K562 (cell line): ENCODE measurements around the gene OPRD1. TPM values are rescaled to one million over a fixed set of nuclear protein-coding genes. Genes with fewer than 3 reads are reported as not detected.

Source experiments
- ARID3B ChIP-seq: fragments of 250-450 bp; sonication (Bioruptor Pico); IDR thresholded peaks from 2 replicates; pipeline ENCODE4 v1.4.0; 2020; ENCODE audit warnings: borderline replicate concordance
- CBFA2T2 ChIP-seq: fragments of 450-650 bp; conservative IDR thresholded peaks from 2 replicates; pipeline ENCODE4 v1.6.1; 2017; ENCODE audit warnings: mild to moderate bottlenecking
- FOXK2 ChIP-seq, 2 experiments: fragments of 450-650 bp; IDR thresholded peaks in 1 of 2; conservative IDR thresholded peaks in 1 of 2; 2 replicates each; pipeline ENCODE4 v1.6.1; 2016; ENCODE audit warnings: low read depth in 2 of 2, mild to moderate bottlenecking in 1 of 2
- KLF10 ChIP-seq: fragments of 250-450 bp; sonication (Bioruptor Pico); IDR thresholded peaks from 2 replicates; pipeline ENCODE4 v1.6.1; 2021; ENCODE audit warnings: matching md5 sums
- MCM2 ChIP-seq: fragments of 450-650 bp; IDR thresholded peaks from 2 replicates; pipeline ENCODE4 v1.6.1; 2017; ENCODE audit warnings: low read depth, mild to moderate bottlenecking
- MTA2 ChIP-seq: fragments of 450-650 bp; IDR thresholded peaks from 2 replicates; pipeline ENCODE4 v1.6.1; 2016; ENCODE audit warnings: low read depth
- PHB ChIP-seq: fragments of 250-450 bp; sonication (Bioruptor Pico); IDR thresholded peaks from 2 replicates; pipeline ENCODE4 v1.5.0; 2021
- RAD51 ChIP-seq: fragments of 450-650 bp; IDR thresholded peaks from 2 replicates; pipeline ENCODE4 v1.7.1; 2016; ENCODE audit warnings: low read depth, mild to moderate bottlenecking, borderline replicate concordance
- SAFB2 ChIP-seq: fragments of 200-400 bp; formaldehyde crosslinking; IDR thresholded peaks from 2 replicates; pipeline ENCODE4 v1.6.1; 2018; ENCODE audit warnings: borderline replicate concordance, low read length, low read depth, moderate library complexity; ENCODE audit not compliant: severe bottlenecking
- SMAD2 ChIP-seq: fragments of 150-350 bp; IDR thresholded peaks from 2 replicates; pipeline ENCODE4 v1.6.1; 2014; ENCODE audit warnings: low read depth, mild to moderate bottlenecking, low read length
- SNIP1 ChIP-seq: fragments of 450-650 bp; IDR thresholded peaks from 2 replicates; pipeline ENCODE4 v1.7.1; 2017; ENCODE audit warnings: low read depth, mild to moderate bottlenecking
- SRSF1 ChIP-seq: fragments of 200-400 bp; formaldehyde crosslinking; IDR thresholded peaks from 2 replicates; pipeline ENCODE4 v1.6.1; 2017; ENCODE audit warnings: mild to moderate bottlenecking, low read depth, low read length, moderate library complexity
- SUPT5H ChIP-seq: fragments of 450-650 bp; IDR thresholded peaks from 2 replicates; pipeline ENCODE4 v1.6.1; 2016
- TEAD4 ChIP-seq, 2 experiments: sonication (generic) in 1 of 2; formaldehyde crosslinking in 1 of 2; IDR thresholded peaks; 2 replicates each; pipeline versions ENCODE4 v1.6.1 to v1.8.0; 2012 to 2022; ENCODE audit warnings: borderline replicate concordance in 1 of 2, inconsistent platforms in 1 of 2, low read length in 1 of 2, mild to moderate bottlenecking in 1 of 2, missing genetic modification reagents in 1 of 2
- THRB ChIP-seq: fragments of 450-650 bp; formaldehyde crosslinking; conservative IDR thresholded peaks from 2 replicates; pipeline ENCODE4 v1.4.0; 2022; ENCODE audit warnings: mild to moderate bottlenecking, missing genetic modification characterization
- ZKSCAN1 ChIP-seq: fragments of 150-350 bp; IDR thresholded peaks from 2 replicates; pipeline ENCODE4 v1.6.1; 2016; ENCODE audit warnings: low read depth, low read length
- ZNF274 ChIP-seq: IDR thresholded peaks from 2 replicates; pipeline ENCODE4 v1.6.1; 2011; ENCODE audit warnings: low read depth, mild to moderate bottlenecking, low read length, moderate library complexity, borderline replicate concordance
- ZNF280B ChIP-seq: fragments of 250-450 bp; sonication (Bioruptor Pico); IDR thresholded peaks from 2 replicates; pipeline ENCODE4 v1.5.1; 2021; ENCODE audit warnings: mild to moderate bottlenecking
- ZNF766 ChIP-seq: fragments of 200-800 bp; sonication (Bioruptor generic); conservative IDR thresholded peaks from 2 replicates; pipeline ENCODE4 v1.6.1; 2016; ENCODE audit warnings: missing genetic modification characterization, missing compliant biosample characterization
- polyA plus RNA-seq, 8 experiments: library from polyadenylated mRNA; depleted of rRNA in 4 of 8; stranded (reverse) in 5 of 8; unstranded in 3 of 8; fragments of >200 nt; fragmentation: Nextera tagmentation in 2 of 8; fragmentation: Illumina TruSeq in 1 of 8; extraction: Ambion mirVana in 2 of 8; extraction: Trizol in 1 of 8; gene quantifications; 2 replicates each; pipeline versions ENCODE4 v1.2.1 to v1.2.3, GENCODE V29; 2011 to 2014; ENCODE audit warnings: inconsistent platforms in 1 of 8, missing spikeins in 1 of 8
- total RNA-seq, 7 experiments: library from RNA; depleted of rRNA in 6 of 7; stranded (reverse); fragments of >200 nt in 6 of 7; fragmentation: Illumina TruSeq in 2 of 7; extraction: Trizol in 2 of 7; gene quantifications; 2 replicates each; pipeline versions ENCODE4 v1.2.1 to v1.2.3, GENCODE V29; 2011 to 2021; ENCODE audit warnings: low replicate concordance in 1 of 7
- TF ChIP-seq, protein P1 (sequence below): sonication (generic); formaldehyde crosslinking; IDR thresholded peaks from 2 replicates; pipeline ENCODE4 v1.8.0; 2022; ENCODE audit warnings: mild to moderate bottlenecking, missing genetic modification reagents
- TF ChIP-seq, protein P2 (sequence below): sonication (generic); IDR thresholded peaks from 2 replicates; pipeline ENCODE4 v1.6.1; 2016

OPRD1 gene
- total and polyA plus RNA-seq, 9 of the 15 experiments (the other 6 are each of a cell fraction or from before 2014, with no cell fraction given) = under 0.01 to 0.03 (median under 0.01) TPM; not detected in 6

GRCh38 chr1:28781305-28781704, 30.7 kb upstream of the OPRD1 start (continued):
- TF ChIP-seq SMAD2 (no peak), ZNF766 (CRISPR knock-in tag) (no peak), ZKSCAN1 (no peak), TEAD4 (IDR thresholded peaks at IDR 0.05; ENCODE audit: low read length) (peak; percentile 52), TEAD4 (CRISPR knock-in tag; IDR thresholded peaks at IDR 0.05; ENCODE audit: borderline replicate concordance) (no peak), MCM2 (no peak), ZNF274 (no peak), ZNF280B (CRISPR knock-in tag) (no peak), MTA2 (peak; percentile 46; the same call in 1 of the 2 replicates), SAFB2 (no peak), SRSF1 (no peak), KLF10 (CRISPR knock-in tag) (no peak), FOXK2 (conservative IDR thresholded peaks at IDR 0.05 in 1 of 2, IDR thresholded peaks at IDR 0.05 in 1 of 2; ENCODE audit: low read depth in 2 of 2) (no peak), SNIP1 (no peak), RAD51 (no peak), PHB (CRISPR knock-in tag) (no peak), CBFA2T2 (peak; percentile 65), THRB (CRISPR knock-in tag) (no peak), SUPT5H (no peak), ARID3B (CRISPR knock-in tag) (no peak)
- TF ChIP-seq, protein P1, sequence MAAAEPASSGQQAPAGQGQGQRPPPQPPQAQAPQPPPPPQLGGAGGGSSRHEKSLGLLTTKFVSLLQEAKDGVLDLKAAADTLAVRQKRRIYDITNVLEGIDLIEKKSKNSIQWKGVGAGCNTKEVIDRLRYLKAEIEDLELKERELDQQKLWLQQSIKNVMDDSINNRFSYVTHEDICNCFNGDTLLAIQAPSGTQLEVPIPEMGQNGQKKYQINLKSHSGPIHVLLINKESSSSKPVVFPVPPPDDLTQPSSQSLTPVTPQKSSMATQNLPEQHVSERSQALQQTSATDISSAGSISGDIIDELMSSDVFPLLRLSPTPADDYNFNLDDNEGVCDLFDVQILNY (CRISPR knock-in tag) = no peak
- TF ChIP-seq, protein P2, sequence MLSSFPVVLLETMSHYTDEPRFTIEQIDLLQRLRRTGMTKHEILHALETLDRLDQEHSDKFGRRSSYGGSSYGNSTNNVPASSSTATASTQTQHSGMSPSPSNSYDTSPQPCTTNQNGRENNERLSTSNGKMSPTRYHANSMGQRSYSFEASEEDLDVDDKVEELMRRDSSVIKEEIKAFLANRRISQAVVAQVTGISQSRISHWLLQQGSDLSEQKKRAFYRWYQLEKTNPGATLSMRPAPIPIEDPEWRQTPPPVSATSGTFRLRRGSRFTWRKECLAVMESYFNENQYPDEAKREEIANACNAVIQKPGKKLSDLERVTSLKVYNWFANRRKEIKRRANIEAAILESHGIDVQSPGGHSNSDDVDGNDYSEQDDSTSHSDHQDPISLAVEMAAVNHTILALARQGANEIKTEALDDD = 0 out of 2 replicates have a peak, but pooled peaks have one; percentile 21
